Esophagus muscularis mucosa (tissue), 4 donors: ENCODE measurements around the gene INSIG1.

Experiments
- CTCF ChIP-seq, 3 experiments: fragments of 200-600 bp in 2 of 3; fragments of 450-650 bp in 1 of 3; sonication (generic) in 2 of 3; IDR thresholded peaks; one replicate each; pipeline ENCODE4 v1.5.1; 2017 to 2019; ENCODE audit warnings: antibody characterized with exemption in 3 of 3, mild to moderate bottlenecking in 2 of 3, moderate library complexity in 1 of 3
- EP300 ChIP-seq: sonication (generic); formaldehyde crosslinking; IDR thresholded peaks from one replicate; pipeline ENCODE4 v1.6.1; 2017; ENCODE audit warnings: antibody characterized with exemption
- POLR2A ChIP-seq: fragments of 450-650 bp; IDR thresholded peaks from one replicate; pipeline ENCODE4 v1.6.1; 2017; ENCODE audit warnings: antibody characterized with exemption, moderate library complexity, mild to moderate bottlenecking, low read depth
- POLR2AphosphoS5 ChIP-seq, 2 donors: sonication (generic); formaldehyde crosslinking; IDR thresholded peaks; one replicate each; pipeline ENCODE4 v1.6.1; 2017; ENCODE audit warnings: antibody characterized with exemption in 2 of 2

GRCh38 chr7:155281398-155281969 lies 16.2 kb upstream of the INSIG1 start:
- TF ChIP-seq CTCF (IDR thresholded peaks at IDR 0.05) (no peak), POLR2A (no peak), EP300 (no peak), POLR2AphosphoS5 (IDR thresholded peaks at IDR 0.05) (no peak)
